Measurements from ENCODE around the gene CLCN2. TPM values are rescaled to one million over a fixed set of nuclear protein-coding genes. Genes with fewer than 3 reads are reported as not detected.

Gene CLCN2
- total RNA-seq, 1 experiment from 2014 or later: 13.0 TPM

GRCh38 chr3:184380185-184380626, 18.8 kb upstream of the CLCN2 start:
- DNase-seq: peak; percentile 38
- ChIA-PET POLR2A (ENCODE audit: unreplicated experiment) (no interaction called here), CTCF (no interaction called here)
- Histone ChIP-seq H3K27ac (ENCODE audit: low read length) (no peak overlapping the region), H3K4me1 (ENCODE audit: insufficient read depth, low read length) (no peaks in the 10 kb centered on the region), H3K79me2 (ENCODE audit: low read length) (no peaks in the 10 kb centered on the region), H4K20me1 (ENCODE audit: low read length) (no peaks in the 10 kb centered on the region), H2AFZ (ENCODE audit: low read length) (no peak overlapping the region), H3K4me3 (ENCODE audit: low read length) (no peak overlapping the region; the same call in 1 of the 2 replicates), H3F3A (ENCODE audit: low read length, unreplicated experiment) (no peaks in the 10 kb centered on the region), H3K9me2 (replicated peaks; ENCODE audit: low read length) (no peaks in the 10 kb centered on the region), H3K27me3 (ENCODE audit: low read length) (peaks cover 63% of the 10 kb centered on the region), H3K36me3 (ENCODE audit: low read depth, low read length) (no peaks in the 10 kb centered on the region), H3K4me2 (ENCODE audit: low read length) (peak overlapping the region; percentile 63; the same call in 1 of the 2 replicates), H3K9ac (ENCODE audit: low read length) (no peak overlapping the region), H3K9me3 (ENCODE audit: low read length) (no peaks in the 10 kb centered on the region)
- intact Hi-C loops (cut with micrococcal nuclease): no loop called here
- TF ChIP-seq CTCF (conservative IDR thresholded peaks at IDR 0.05; ENCODE audit: low read depth, low read length): no peak
- no peak for TF ChIP-seq EZH2phosphoT487 (IDR thresholded peaks at IDR 0.05; ENCODE audit: borderline replicate concordance, low read length)
- no peak for TF ChIP-seq EZH2 (IDR thresholded peaks at IDR 0.05; ENCODE audit: low read length, unreplicated experiment)
- no TSS peak for BruUV-seq (replicated peaks)
- ATAC-seq: peak; percentile 58

GRCh38 chr3:184379358-184380184, 18.2 kb upstream of the CLCN2 start, which contains the start of gene CHRD:
Gene CHRD, plus strand, starts transcription at chr3:184380054. Its CDS starts 265 bp downstream, at chr3:184380319.
- H3K9me3 ChIP-seq (ENCODE audit: low read length): no peaks in the 10 kb centered on the region
- peak within 1 kb of the TSS; percentile 58; the same call in 1 of the 2 replicates for H2AFZ ChIP-seq (ENCODE audit: low read length)
- BruUV-seq (replicated peaks): no TSS peak
- H3K4me1 ChIP-seq (ENCODE audit: insufficient read depth, low read length): no peaks in the 10 kb centered on the region
- ChIA-PET POLR2A (ENCODE audit: unreplicated experiment) (no interaction called here), CTCF (no interaction called here)
- peak within 1 kb of the TSS; percentile 31; the same call in 1 of the 2 replicates for H3K4me3 ChIP-seq (ENCODE audit: low read length)
- DNase-seq (no peak), ATAC-seq (peak; percentile 16; the same call in 1 of the 2 replicates)
- TF ChIP-seq EZH2 (IDR thresholded peaks at IDR 0.05; ENCODE audit: low read length, unreplicated experiment) (no peak), CTCF (conservative IDR thresholded peaks at IDR 0.05; ENCODE audit: low read depth, low read length) (no peak), EZH2phosphoT487 (IDR thresholded peaks at IDR 0.05; ENCODE audit: borderline replicate concordance, low read length) (no peak)
- no peaks in the 10 kb centered on the region for H4K20me1 ChIP-seq (ENCODE audit: low read length)
- H3K9ac ChIP-seq (ENCODE audit: low read length): no peak within 1 kb of the TSS
- peaks cover 67% of the 10 kb centered on the region for H3K27me3 ChIP-seq (ENCODE audit: low read length)
- H3K79me2 ChIP-seq (ENCODE audit: low read length): no peaks in the 10 kb centered on the region
- H3F3A ChIP-seq (ENCODE audit: low read length, unreplicated experiment): no peaks in the 10 kb centered on the region
- no peaks in the 10 kb centered on the region for H3K9me2 ChIP-seq (replicated peaks; ENCODE audit: low read length)
- intact Hi-C loops (cut with micrococcal nuclease): loop anchor here (10.0 kb wide), 1 partner anchor 425 kb away; no protein-coding TSS in a partner anchor
- peak within 1 kb of the TSS; percentile 70 for H3K4me2 ChIP-seq (ENCODE audit: low read length)
- H3K36me3 ChIP-seq (ENCODE audit: low read depth, low read length): no peaks in the 10 kb centered on the region
- no peak within 1 kb of the TSS for H3K27ac ChIP-seq (ENCODE audit: low read length)

Data from PC-3 (cell line).